Measurements from ENCODE around the gene CDCA3. TPM values are rescaled to one million over a fixed set of nuclear protein-coding genes. Genes with fewer than 3 reads are reported as not detected.

CDCA3 gene
- total and polyA plus RNA-seq, 2 experiments from 2014 or later: 47.4 to 75.6 TPM

DNA sequence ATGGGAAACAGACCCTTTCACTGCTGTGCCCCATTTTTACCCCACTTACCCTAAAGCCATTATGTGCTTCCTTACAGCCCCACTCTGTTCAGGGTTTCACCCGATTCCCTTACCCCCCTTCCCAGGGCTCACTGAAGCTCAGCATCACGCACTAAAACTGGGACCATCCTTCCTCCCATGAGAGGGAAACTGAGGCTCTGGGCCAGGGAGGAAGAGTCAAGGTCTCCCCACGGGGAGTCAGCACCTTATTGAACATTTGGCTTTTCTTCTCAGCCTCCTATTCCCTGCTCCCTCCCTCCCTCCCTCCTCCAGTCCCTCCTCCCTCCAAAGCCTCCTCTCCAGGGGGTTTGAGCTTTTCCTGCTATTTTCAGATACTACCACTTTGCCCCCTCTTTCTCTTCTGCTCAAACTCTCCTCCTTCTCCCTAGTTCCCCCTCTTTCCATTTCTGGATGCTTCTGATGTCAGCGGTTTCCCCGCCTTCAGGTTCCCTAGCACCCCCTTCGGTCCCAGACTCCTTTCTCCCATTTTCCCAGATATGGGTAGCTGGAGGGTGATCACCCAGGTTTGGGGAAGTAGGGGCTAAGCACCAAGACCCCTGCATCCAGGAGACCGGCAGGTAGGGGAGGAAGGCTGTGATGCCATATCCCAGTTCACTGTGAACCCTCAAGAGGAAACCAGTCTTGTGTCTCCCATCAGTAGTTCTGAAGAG lies 28.5 kb downstream of the CDCA3 start (continued):
- TF ChIP-seq, protein P1, sequence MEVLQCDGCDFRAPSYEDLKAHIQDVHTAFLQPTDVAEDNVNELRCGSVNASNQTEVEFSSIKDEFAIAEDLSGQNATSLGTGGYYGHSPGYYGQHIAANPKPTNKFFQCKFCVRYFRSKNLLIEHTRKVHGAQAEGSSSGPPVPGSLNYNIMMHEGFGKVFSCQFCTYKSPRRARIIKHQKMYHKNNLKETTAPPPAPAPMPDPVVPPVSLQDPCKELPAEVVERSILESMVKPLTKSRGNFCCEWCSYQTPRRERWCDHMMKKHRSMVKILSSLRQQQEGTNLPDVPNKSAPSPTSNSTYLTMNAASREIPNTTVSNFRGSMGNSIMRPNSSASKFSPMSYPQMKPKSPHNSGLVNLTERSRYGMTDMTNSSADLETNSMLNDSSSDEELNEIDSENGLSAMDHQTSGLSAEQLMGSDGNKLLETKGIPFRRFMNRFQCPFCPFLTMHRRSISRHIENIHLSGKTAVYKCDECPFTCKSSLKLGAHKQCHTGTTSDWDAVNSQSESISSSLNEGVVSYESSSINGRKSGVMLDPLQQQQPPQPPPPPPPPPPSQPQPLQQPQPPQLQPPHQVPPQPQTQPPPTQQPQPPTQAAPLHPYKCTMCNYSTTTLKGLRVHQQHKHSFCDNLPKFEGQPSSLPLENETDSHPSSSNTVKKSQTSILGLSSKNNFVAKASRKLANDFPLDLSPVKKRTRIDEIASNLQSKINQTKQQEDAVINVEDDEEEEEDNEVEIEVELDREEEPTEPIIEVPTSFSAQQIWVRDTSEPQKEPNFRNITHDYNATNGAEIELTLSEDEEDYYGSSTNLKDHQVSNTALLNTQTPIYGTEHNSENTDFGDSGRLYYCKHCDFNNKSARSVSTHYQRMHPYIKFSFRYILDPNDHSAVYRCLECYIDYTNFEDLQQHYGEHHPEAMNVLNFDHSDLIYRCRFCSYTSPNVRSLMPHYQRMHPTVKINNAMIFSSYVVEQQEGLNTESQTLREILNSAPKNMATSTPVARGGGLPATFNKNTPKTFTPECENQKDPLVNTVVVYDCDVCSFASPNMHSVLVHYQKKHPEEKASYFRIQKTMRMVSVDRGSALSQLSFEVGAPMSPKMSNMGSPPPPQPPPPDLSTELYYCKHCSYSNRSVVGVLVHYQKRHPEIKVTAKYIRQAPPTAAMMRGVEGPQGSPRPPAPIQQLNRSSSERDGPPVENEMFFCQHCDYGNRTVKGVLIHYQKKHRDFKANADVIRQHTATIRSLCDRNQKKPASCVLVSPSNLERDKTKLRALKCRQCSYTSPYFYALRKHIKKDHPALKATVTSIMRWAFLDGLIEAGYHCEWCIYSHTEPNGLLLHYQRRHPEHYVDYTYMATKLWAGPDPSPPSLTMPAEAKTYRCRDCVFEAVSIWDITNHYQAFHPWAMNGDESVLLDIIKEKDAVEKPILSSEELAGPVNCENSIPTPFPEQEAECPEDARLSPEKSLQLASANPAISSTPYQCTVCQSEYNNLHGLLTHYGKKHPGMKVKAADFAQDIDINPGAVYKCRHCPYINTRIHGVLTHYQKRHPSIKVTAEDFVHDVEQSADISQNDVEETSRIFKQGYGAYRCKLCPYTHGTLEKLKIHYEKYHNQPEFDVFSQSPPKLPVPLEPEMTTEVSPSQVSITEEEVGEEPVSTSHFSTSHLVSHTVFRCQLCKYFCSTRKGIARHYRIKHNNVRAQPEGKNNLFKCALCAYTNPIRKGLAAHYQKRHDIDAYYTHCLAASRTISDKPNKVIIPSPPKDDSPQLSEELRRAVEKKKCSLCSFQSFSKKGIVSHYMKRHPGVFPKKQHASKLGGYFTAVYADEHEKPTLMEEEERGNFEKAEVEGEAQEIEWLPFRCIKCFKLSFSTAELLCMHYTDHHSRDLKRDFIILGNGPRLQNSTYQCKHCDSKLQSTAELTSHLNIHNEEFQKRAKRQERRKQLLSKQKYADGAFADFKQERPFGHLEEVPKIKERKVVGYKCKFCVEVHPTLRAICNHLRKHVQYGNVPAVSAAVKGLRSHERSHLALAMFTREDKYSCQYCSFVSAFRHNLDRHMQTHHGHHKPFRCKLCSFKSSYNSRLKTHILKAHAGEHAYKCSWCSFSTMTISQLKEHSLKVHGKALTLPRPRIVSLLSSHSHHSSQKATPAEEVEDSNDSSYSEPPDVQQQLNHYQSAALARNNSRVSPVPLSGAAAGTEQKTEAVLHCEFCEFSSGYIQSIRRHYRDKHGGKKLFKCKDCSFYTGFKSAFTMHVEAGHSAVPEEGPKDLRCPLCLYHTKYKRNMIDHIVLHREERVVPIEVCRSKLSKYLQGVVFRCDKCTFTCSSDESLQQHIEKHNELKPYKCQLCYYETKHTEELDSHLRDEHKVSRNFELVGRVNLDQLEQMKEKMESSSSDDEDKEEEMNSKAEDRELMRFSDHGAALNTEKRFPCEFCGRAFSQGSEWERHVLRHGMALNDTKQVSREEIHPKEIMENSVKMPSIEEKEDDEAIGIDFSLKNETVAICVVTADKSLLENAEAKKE (CRISPR knock-in tag; IDR thresholded peaks at IDR 0.05): no peak
- TF ChIP-seq EZH2 (IDR thresholded peaks at IDR 0.05; ENCODE audit: low read depth, unreplicated experiment) (no peak), EZH2phosphoT487 (IDR thresholded peaks at IDR 0.05; ENCODE audit: unreplicated experiment) (no peak)

DNA sequence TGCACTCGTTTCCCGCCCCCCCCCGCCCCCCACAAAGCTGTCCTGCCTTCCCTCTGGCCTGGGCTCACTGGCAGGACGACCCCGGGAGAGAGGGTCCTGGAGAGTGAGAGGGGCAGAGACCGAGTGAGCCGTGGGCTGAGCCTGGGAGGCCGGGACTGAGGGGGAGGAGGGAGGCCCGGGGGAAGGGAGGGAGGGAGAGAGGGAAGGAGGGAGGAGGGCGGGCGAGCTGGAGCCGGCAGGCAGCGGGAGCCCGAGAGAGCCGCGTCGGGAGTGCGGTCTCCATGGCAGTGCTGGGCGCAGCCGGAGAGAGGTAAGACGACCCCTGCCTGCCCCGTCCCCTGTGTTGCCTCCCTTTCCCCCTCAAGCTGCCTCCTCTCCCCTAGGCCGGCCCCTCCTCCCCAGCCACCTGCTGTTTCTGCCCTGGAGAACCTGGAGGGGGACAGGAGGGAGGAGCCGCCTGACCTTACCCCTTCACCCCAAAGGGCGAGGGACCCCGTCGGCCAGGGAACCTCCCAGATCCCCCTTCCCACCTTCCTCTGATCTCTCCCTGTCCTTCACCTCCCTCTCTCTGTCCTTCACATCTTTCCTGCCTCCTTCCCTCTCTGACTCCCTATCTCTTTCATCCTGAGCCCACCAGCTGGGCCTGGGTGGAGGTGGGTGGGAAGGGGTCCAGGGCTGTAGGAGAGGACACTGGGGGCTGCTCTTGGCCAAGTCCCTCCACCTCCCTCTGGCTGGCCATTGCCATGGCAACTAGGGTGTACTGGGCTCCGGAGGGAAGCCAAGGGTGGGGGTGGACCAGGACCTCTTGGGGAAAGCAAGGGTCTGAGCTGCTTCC lies 29.3 kb downstream of the CDCA3 start, which contains the start of gene GPR162:
Gene GPR162 (plus strand): TSS at position 231 of the 835 bp plus-strand sequence. CDS start 2,078 bp downstream, outside the sequence.
- Histone ChIP-seq H4K20me1 (replicated peaks; ENCODE audit: insufficient read depth) (no peaks in the 10 kb centered on the region), H3K9me2 (ENCODE audit: insufficient read depth) (no peaks in the 10 kb centered on the region), H3K4me2 (peak within 1 kb of the TSS; percentile 94), H3K4me3 (peak within 1 kb of the TSS; percentile 76), H3K79me2 (replicated peaks; ENCODE audit: insufficient read depth) (no peaks in the 10 kb centered on the region), H3F3A (replicated peaks; ENCODE audit: low read depth) (peaks cover 17% of the 10 kb centered on the region), H3K27ac (ENCODE audit: low read depth) (no peak within 1 kb of the TSS), H3K36me3 (ENCODE audit: insufficient read depth) (no peaks in the 10 kb centered on the region), H3K4me1 (ENCODE audit: insufficient read depth) (peaks cover 53% of the 10 kb centered on the region), H3K27me3 (ENCODE audit: insufficient read depth) (peaks cover 55% of the 10 kb centered on the region), H2AFZ (peak within 1 kb of the TSS; percentile 76; the same call in 1 of the 2 replicates)
- Mint-ChIP-seq H3K36me3 (ENCODE audit: low read depth) (peaks cover 7% of the 10 kb centered on the region; the same call in 2 of the 3 replicates), H3K4me1 (peaks cover 72% of the 10 kb centered on the region), H3K27ac (peak within 1 kb of the TSS; percentile 77), H3K27me3 (ENCODE audit: insufficient read depth, low read depth, poor library complexity) (peaks cover 31% of the 10 kb centered on the region), H3K9me3 (no peaks in the 10 kb centered on the region), H3K4me3 (peak within 1 kb of the TSS; percentile 81)
- ATAC-seq (peak; percentile 52), DNase-seq (ENCODE audit: low spot score) (peak; percentile 93)
- TF ChIP-seq REST (IDR thresholded peaks at IDR 0.05; ENCODE audit: unreplicated experiment) (no peak), STAT1 (IDR thresholded peaks at IDR 0.05; ENCODE audit: unreplicated experiment) (no peak), CTCF (conservative IDR thresholded peaks at IDR 0.05; ENCODE audit: low read depth in 2 of 2) (no peak), NANOG (IDR thresholded peaks at IDR 0.05; ENCODE audit: borderline replicate concordance) (no peak)
- TF ChIP-seq, protein P2, sequence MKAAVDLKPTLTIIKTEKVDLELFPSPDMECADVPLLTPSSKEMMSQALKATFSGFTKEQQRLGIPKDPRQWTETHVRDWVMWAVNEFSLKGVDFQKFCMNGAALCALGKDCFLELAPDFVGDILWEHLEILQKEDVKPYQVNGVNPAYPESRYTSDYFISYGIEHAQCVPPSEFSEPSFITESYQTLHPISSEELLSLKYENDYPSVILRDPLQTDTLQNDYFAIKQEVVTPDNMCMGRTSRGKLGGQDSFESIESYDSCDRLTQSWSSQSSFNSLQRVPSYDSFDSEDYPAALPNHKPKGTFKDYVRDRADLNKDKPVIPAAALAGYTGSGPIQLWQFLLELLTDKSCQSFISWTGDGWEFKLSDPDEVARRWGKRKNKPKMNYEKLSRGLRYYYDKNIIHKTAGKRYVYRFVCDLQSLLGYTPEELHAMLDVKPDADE (IDR thresholded peaks at IDR 0.05): no peak

Data from GM23338 (cell line).